ENCODE measurements around the gene C16orf95. TPM values are rescaled to one million over a fixed set of nuclear protein-coding genes. Genes with fewer than 3 reads are reported as not detected.

Gene C16orf95
- total RNA-seq, 6 experiments from 2014 or later = 1.7 to 5.5 (median 3.9) TPM

DNA sequence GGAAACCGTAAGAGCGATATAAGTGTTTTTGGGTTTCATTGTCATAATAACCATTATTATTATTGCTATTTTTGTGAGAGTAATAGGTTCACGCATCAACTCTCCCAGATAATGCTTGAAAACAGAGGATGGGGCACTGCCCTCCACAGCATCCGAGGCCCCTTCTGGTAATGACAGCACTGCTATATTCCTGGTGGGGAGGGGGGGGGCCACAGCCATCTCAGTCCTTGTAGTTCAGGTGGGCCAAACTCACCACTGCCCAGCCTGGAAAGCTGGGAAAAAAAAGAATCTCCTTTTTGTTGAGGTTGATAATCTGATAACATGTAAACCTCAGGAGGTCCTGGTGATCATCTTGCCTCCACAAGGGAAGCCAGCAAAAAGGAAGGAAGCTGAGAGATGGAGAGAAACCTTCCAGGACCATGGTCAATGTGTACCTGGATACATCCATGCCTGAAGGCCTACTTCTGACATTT is 706 bp downstream of the C16orf95 start:
- Histone ChIP-seq H3K36me3 (no peaks in the 10 kb centered on the region), H3K4me1 (peaks cover 0 to 11% (median 0%) of the 10 kb centered on the region in 4 donors), H3K27ac (peak overlapping the region; percentile 90 to 92 (median 91)), H3K4me3 (peak overlapping the region; percentile 93 to 97 (median 96)), H3K9me3 (no peaks in the 10 kb centered on the region), H3K27me3 (no peaks in the 10 kb centered on the region)
- 93% methylated on average over 3 of the region's 4 CpGs for WGBS (ENCODE audit: insufficient coverage, low coverage, low lambda C conversion rate, missing lambda C conversion rate)
- no peak for DNase-seq
- ATAC-seq = no peak
- no peak for TF ChIP-seq POLR2A (IDR thresholded peaks at IDR 0.05)
- TF ChIP-seq, protein P1, sequence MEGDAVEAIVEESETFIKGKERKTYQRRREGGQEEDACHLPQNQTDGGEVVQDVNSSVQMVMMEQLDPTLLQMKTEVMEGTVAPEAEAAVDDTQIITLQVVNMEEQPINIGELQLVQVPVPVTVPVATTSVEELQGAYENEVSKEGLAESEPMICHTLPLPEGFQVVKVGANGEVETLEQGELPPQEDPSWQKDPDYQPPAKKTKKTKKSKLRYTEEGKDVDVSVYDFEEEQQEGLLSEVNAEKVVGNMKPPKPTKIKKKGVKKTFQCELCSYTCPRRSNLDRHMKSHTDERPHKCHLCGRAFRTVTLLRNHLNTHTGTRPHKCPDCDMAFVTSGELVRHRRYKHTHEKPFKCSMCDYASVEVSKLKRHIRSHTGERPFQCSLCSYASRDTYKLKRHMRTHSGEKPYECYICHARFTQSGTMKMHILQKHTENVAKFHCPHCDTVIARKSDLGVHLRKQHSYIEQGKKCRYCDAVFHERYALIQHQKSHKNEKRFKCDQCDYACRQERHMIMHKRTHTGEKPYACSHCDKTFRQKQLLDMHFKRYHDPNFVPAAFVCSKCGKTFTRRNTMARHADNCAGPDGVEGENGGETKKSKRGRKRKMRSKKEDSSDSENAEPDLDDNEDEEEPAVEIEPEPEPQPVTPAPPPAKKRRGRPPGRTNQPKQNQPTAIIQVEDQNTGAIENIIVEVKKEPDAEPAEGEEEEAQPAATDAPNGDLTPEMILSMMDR (IDR thresholded peaks at IDR 0.05) = no peak
- intact Hi-C loops (cut with DNase I) = no loop called here

DNA sequence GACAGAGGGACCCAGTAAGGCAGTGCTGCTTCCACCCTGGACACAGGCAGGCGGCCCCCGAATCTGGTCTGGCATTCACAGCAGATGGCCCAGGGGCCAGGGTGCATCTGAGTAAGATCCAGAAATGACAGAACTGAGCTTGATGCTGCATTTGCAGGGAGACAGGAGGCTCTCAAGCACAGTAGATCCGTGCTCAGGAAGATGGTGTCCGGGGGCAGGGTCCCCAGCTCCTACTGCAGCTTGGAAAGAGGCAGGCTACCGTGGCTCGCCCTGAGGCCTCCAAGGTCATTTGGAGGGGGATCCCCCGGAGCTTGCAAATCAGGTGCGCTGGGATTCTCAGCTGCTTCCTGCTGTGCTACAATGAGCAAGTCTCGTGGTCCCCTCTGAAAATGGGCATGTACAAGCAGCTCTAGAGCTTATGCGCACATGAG is 2.2 kb downstream of the C16orf95 start:
- DNase-seq (no peak), ATAC-seq (no peak)
- no peaks in the 10 kb centered on the region for H3K36me3 ChIP-seq
- no peak overlapping the region for H3K27ac ChIP-seq
- intact Hi-C loops (cut with DNase I) = no loop called here
- H3K9me3 ChIP-seq = no peaks in the 10 kb centered on the region
- TF ChIP-seq, protein P1 (IDR thresholded peaks at IDR 0.05) = no peak
- no peak for TF ChIP-seq POLR2A (IDR thresholded peaks at IDR 0.05)
- no peaks in the 10 kb centered on the region for H3K27me3 ChIP-seq
- 100% methylated on average over 6 of the region's 10 CpGs for WGBS (ENCODE audit: insufficient coverage, low coverage, low lambda C conversion rate, missing lambda C conversion rate)
- no peak overlapping the region for H3K4me3 ChIP-seq
- H3K4me1 ChIP-seq = peaks cover 0 to 11% (median 0%) of the 10 kb centered on the region in 4 donors

DNA sequence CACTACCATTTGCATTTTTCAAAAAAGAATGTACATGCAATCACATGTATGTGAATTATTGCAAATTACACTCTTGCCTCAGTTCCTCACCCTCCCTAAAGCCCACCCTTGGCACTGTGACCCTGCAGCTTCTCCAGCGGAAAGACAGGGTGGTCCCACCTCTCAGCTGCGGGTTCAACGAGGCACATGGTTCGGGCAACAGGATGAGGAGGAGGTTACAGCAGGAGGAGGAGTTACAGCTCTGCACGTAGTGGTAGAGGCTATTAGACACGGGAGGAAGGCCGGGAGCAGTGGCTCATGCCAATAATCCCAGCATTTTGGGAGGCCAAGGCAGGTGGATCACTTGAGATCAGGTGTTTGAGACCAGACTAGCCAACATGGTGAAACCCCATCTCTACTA is 5.2 kb downstream of the C16orf95 start:
- Histone ChIP-seq H3K4me3 (no peak overlapping the region), H3K27ac (no peak overlapping the region), H3K4me1 (no peaks in the 10 kb centered on the region), H3K9me3 (no peaks in the 10 kb centered on the region), H3K36me3 (no peaks in the 10 kb centered on the region), H3K27me3 (no peaks in the 10 kb centered on the region)
- DNase-seq (no peak), ATAC-seq (no peak)
- no peak for TF ChIP-seq POLR2A (IDR thresholded peaks at IDR 0.05)
- TF ChIP-seq, protein P1 (IDR thresholded peaks at IDR 0.05) = no peak
- intact Hi-C loops (cut with DNase I) = no loop called here
- 90% methylated on average over 2 of the region's 7 CpGs for WGBS (ENCODE audit: insufficient coverage, low coverage, low lambda C conversion rate, missing lambda C conversion rate)

DNA sequence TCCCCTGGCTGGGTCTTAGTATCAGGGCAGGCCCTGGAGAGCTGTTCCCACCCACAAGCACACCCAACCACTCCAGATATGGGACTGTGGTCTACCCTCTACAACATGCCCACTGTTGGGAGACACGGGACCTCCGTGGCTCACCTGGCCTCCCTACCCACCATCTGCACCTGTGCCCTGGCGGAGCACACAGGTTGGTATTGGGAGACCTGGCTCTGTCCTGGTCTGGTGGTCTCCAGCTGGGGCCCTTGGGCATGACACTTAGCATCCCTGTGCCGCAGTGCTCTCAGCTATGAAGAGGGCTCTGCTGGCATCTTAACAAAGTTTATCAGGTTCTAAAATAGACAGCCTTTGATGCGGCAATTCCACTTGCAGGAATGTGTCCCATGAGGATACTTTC is 5.8 kb downstream of the C16orf95 start:
- Histone ChIP-seq H3K4me3 (no peak overlapping the region), H3K27me3 (no peaks in the 10 kb centered on the region), H3K36me3 (no peaks in the 10 kb centered on the region), H3K9me3 (no peaks in the 10 kb centered on the region), H3K4me1 (no peaks in the 10 kb centered on the region), H3K27ac (no peak overlapping the region)
- intact Hi-C loops (cut with DNase I) = no loop called here
- WGBS (ENCODE audit: insufficient coverage, low coverage, low lambda C conversion rate, missing lambda C conversion rate) = 96% methylated on average over 2 of the region's 5 CpGs
- DNase-seq = no peak
- TF ChIP-seq, protein P1 (IDR thresholded peaks at IDR 0.05) = no peak
- no peak for TF ChIP-seq POLR2A (IDR thresholded peaks at IDR 0.05)
- ATAC-seq = peak in 1 of 4 donors; percentile 33

DNA sequence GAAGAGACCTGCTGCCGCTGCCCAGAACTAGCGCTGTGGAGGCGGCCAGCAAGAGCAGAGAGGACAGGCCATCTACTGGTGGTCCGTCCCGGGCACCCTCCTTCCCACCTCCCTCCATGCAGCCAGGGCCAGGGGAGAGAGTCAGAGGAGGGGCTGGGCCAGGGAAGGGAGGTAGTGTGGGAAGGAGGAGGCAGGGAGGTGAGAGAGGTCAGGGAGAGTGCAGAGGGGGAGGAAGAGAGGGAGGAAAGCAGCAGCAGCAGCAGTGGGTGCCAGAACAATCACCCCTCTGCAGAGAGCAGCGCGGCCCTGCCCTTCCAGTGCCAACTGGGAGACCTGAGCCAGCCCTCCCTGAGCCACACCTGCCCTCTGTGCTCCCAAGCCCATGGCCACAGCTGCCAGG is 6.6 kb downstream of the C16orf95 start:
- no peaks in the 10 kb centered on the region for H3K36me3 ChIP-seq
- no peak overlapping the region for H3K4me3 ChIP-seq
- intact Hi-C loops (cut with DNase I) = no loop called here
- no peaks in the 10 kb centered on the region for H3K27me3 ChIP-seq
- WGBS (ENCODE audit: insufficient coverage, low coverage, low lambda C conversion rate, missing lambda C conversion rate) = 73% methylated on average over 3 of the region's 7 CpGs
- no peak overlapping the region for H3K27ac ChIP-seq
- no peaks in the 10 kb centered on the region for H3K4me1 ChIP-seq
- ATAC-seq (peak in 1 of 4 donors; percentile 17), DNase-seq (no peak)
- H3K9me3 ChIP-seq = no peaks in the 10 kb centered on the region
- TF ChIP-seq, protein P1 (IDR thresholded peaks at IDR 0.05) = no peak
- TF ChIP-seq POLR2A (IDR thresholded peaks at IDR 0.05) = no peak

Data from right lobe of liver (tissue), 6 donors.